ENCODE results near the gene REP15.
"Not testable (repeated sequence)": the region's sequence is repeated elsewhere in the genome, so short reads cannot be mapped to it uniquely, and the experiment has no call there.

Gene REP15

GRCh38 chr12:27703720-27704452 lies 7.6 kb downstream of the REP15 start:
- peak; percentile 55 for DNase-seq

- DNase-seq, result no peak
Observed at GRCh38 chr12:27705263-27705662, 9.0 kb downstream of the REP15 start.

GRCh38 chr12:27707216-27707615 lies 11.0 kb downstream of the REP15 start:
- DNase-seq, result no peak

GRCh38 chr12:27709212-27709931 lies 13.1 kb downstream of the REP15 start:
- DNase-seq, result no peak

- DNase-seq, result no peak
Observed at GRCh38 chr12:27709932-27710591, 13.8 kb downstream of the REP15 start.

GRCh38 chr12:27710592-27711316 lies 14.5 kb downstream of the REP15 start, which contains the start of gene MRPS35:
MRPS35 (plus strand) TSS chr12:27710832; CDS start chr12:27710844, 12 bp downstream.
- peak; percentile 97 for DNase-seq

- no peak for DNase-seq
Observed at GRCh38 chr12:27711317-27711682, 15.1 kb downstream of the REP15 start.

GRCh38 chr12:27711967-27712366 lies 15.7 kb downstream of the REP15 start:
- DNase-seq, result no peak

- DNase-seq, result no peak
Observed at GRCh38 chr12:27723212-27723611, 27.0 kb downstream of the REP15 start.

GRCh38 chr12:27730097-27730588 lies 33.9 kb downstream of the REP15 start:
- DNase-seq, result no peak

GRCh38 chr12:27732281-27732680 lies 36.0 kb downstream of the REP15 start:
- no peak for DNase-seq

- peak; percentile 27 for DNase-seq
Observed at GRCh38 chr12:27733052-27733656, 36.9 kb downstream of the REP15 start.

- DNase-seq, result no peak
Observed at GRCh38 chr12:27733791-27734190, 37.5 kb downstream of the REP15 start.

GRCh38 chr12:27734321-27734720 lies 38.1 kb downstream of the REP15 start:
- not testable (repeated sequence) for DNase-seq

- DNase-seq, result no peak
Observed at GRCh38 chr12:27743601-27744000, 47.4 kb downstream of the REP15 start.

GRCh38 chr12:27745734-27746133 lies 49.5 kb downstream of the REP15 start:
- not testable (repeated sequence) for DNase-seq

Data from T1000 (cell line).